ENCODE measurements around the gene EBF3. TPM values are rescaled to one million over a fixed set of nuclear protein-coding genes. Genes with fewer than 3 reads are reported as not detected.

EBF3 gene
- total RNA-seq, 1 donor from 2014 or later, result not detected

DNA sequence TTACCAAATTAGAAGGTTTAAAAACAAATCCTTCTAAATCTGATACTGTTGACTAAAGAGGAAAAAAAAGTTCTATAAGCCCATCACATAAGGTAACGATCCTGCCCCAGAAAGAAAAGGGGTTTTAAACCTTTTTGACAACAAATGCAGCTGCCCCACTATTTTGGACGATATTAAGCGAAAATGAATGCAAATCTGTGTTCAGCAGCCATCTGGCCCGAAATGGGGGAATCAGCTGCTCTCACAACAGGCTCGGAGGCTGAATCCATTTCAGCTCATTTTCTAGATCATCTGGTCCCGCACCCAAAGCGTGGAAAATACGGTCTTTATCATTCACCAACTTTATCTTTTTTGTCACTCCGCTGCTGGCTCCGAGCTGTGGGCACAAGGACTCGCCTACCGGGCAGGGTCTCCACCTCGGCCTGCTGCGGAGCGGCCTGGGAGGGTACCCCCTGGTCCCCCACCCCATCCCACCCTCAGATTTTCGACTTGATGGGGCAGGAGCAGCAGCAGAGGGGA, 2.4 kb upstream of the EBF3 start:
- TF ChIP-seq, protein P1, sequence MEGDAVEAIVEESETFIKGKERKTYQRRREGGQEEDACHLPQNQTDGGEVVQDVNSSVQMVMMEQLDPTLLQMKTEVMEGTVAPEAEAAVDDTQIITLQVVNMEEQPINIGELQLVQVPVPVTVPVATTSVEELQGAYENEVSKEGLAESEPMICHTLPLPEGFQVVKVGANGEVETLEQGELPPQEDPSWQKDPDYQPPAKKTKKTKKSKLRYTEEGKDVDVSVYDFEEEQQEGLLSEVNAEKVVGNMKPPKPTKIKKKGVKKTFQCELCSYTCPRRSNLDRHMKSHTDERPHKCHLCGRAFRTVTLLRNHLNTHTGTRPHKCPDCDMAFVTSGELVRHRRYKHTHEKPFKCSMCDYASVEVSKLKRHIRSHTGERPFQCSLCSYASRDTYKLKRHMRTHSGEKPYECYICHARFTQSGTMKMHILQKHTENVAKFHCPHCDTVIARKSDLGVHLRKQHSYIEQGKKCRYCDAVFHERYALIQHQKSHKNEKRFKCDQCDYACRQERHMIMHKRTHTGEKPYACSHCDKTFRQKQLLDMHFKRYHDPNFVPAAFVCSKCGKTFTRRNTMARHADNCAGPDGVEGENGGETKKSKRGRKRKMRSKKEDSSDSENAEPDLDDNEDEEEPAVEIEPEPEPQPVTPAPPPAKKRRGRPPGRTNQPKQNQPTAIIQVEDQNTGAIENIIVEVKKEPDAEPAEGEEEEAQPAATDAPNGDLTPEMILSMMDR (IDR thresholded peaks at IDR 0.05; ENCODE audit: insufficient read depth, low read length, poor library complexity, severe bottlenecking), result no peak
- DNase-seq (ENCODE audit: low read depth), result no peak
- no peak overlapping the region for H3K4me3 ChIP-seq (ENCODE audit: low read depth, low read length)

DNA sequence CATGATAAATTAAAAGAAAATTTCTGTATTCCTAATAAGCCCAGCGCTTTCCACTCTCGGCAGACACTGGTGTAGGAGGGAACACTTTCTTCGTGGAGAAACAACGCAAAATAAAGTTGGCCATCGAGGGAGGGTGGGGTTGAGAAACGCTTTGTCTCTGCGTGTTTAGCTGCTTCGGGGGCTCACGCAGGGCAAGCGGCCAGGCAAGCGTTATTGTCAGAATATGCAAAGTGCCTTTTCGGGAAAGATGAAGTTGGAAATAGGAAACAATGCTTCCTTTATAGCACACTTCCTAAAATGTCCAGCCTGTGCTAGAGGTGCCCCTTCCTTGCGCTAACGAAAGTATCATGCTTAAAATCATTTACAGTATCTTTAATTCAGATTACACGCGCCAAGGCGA, 1.9 kb upstream of the EBF3 start:
- no peak for DNase-seq (ENCODE audit: low read depth)
- peaks cover 96% of the 10 kb centered on the region for H3K27me3 ChIP-seq (ENCODE audit: control insufficient read depth, insufficient read depth, low read length)
- TF ChIP-seq, protein P1 (IDR thresholded peaks at IDR 0.05; ENCODE audit: insufficient read depth, low read length, poor library complexity, severe bottlenecking), result no peak
- no peaks in the 10 kb centered on the region for H3K36me3 ChIP-seq (ENCODE audit: control insufficient read depth, insufficient read depth, low read length)
- H3K4me3 ChIP-seq (ENCODE audit: low read depth, low read length), result no peak overlapping the region

More for the DNA sequence above, 2.4 kb upstream of the EBF3 start:
- Histone ChIP-seq H3K27me3 (ENCODE audit: control insufficient read depth, insufficient read depth, low read length) (peaks cover 94% of the 10 kb centered on the region), H3K36me3 (ENCODE audit: control insufficient read depth, insufficient read depth, low read length) (no peaks in the 10 kb centered on the region)

DNA sequence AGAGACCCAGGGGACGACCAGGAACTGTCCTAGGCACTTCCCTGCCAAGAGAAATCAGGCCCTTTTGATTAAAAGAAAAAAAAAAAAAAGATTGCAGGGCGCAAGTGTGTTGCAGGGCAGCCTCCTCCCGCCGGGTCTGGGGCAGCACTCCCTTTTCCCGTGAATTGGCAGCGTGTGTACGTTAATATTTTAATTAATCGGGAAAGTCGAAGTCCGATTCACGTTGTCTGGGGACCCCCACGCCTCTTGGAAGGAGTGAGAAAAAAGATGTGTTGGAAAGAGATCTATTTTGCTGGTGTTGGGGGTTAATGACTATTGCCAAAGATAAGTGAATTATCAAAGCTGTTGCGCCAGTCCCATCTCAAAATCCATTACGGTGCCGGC, 1.3 kb upstream of the EBF3 start:
- DNase-seq (ENCODE audit: low read depth), result no peak
- H3K4me3 ChIP-seq (ENCODE audit: low read depth, low read length), result no peak overlapping the region
- TF ChIP-seq, protein P1 (IDR thresholded peaks at IDR 0.05; ENCODE audit: insufficient read depth, low read length, poor library complexity, severe bottlenecking), result no peak
- H3K36me3 ChIP-seq (ENCODE audit: control insufficient read depth, insufficient read depth, low read length), result no peaks in the 10 kb centered on the region
- peaks cover 96% of the 10 kb centered on the region for H3K27me3 ChIP-seq (ENCODE audit: control insufficient read depth, insufficient read depth, low read length)

DNA sequence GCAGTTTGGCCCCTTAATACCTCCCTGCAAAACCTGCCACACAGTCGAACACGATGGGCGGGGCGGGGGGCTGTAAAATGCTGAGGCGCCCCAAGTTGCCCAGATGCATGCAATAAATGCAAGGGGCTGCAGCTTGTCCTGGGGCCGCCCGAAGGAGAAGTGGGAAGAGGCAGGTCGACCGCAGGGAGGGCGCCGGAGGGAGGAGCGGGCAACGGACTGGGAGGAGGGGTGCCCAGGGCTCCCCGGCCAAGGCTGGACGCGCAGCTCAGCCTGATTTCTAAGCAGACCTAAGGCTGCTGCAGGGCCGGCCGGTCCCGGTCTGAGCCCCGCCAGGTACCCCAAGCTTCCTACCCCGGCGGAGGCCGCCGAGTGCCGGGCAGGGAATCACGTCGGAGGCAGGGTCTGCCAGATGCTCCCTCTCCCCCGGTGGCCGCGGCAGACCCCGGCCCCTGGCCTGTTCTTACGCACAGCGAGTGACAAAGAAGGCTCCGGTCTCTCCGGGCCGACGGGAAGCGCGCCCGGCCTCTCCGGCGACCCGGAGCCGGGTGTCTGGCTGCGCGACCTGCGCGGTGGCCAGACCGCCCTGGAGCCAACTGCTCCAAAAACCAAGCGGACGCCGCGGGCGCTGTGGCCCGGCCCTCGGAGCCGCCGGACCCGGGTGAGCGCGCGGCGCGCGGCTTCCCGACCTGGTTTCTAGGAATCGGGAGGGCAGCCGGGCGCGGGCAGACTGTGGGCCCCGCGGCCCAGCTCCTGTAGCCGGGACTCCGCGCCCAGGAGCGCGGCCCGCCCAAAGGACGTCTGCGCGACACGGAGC, 744 bp upstream of the EBF3 start:
- peaks cover 96% of the 10 kb centered on the region for H3K27me3 ChIP-seq (ENCODE audit: control insufficient read depth, insufficient read depth, low read length)
- DNase-seq (ENCODE audit: low read depth), result no peak
- TF ChIP-seq, protein P1 (IDR thresholded peaks at IDR 0.05; ENCODE audit: insufficient read depth, low read length, poor library complexity, severe bottlenecking), result no peak
- H3K36me3 ChIP-seq (ENCODE audit: control insufficient read depth, insufficient read depth, low read length), result no peaks in the 10 kb centered on the region
- H3K4me3 ChIP-seq (ENCODE audit: low read depth, low read length), result no peak overlapping the region

DNA sequence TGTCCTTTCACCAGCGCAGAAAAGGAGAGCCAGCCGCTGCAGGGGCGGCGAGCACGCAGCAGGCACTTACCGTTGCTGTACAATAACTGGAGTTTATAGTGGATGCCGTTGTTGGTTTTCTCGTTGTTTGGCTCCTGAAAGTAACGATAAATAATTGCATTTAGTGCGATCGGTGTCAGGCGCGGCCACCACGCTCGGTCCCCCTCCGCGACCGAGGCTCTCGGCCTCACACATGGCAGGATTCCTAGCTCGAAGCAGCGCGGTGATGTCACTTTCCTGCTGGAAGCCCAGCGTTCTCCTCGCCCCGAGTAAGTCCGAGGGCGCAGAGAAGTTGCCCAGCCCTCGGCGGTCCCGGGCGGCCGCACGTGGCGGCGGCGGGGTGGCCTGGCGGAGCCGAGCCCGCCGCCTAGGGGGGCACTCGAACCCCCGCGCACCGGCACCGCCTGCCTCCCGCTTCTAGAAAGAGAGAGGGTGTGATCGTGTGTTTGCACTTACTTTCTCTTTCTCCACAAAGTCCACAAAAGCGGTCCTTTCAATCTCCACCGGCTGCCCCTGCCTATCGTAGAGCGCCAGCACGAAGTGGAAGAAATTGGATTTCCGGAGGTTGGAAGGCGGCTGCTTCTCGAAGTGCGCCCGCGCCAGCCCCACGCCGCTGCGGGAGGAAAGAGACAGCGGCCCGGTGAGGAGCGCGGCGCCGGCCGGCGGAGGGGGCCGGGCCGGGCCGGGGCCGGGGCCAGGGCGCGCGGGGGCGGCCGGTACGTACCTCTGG, 1.0 kb downstream of the EBF3 start:
- Histone ChIP-seq H3K27me3 (ENCODE audit: control insufficient read depth, insufficient read depth, low read length) (peaks cover 96% of the 10 kb centered on the region), H3K36me3 (ENCODE audit: control insufficient read depth, insufficient read depth, low read length) (no peaks in the 10 kb centered on the region), H3K4me3 (ENCODE audit: low read depth, low read length) (no peak overlapping the region)
- no peak for DNase-seq (ENCODE audit: low read depth)
- TF ChIP-seq, protein P1 (IDR thresholded peaks at IDR 0.05; ENCODE audit: insufficient read depth, low read length, poor library complexity, severe bottlenecking), result no peak

All from kidney epithelial cell (primary cell).